ENCODE data around the gene SLC25A30.
"Not testable (repeated sequence)": the region's sequence is repeated elsewhere in the genome, so short reads cannot be mapped to it uniquely, and the experiment has no call there.

- TF ChIP-seq CTCF (IDR thresholded peaks at IDR 0.05); ZFX (IDR thresholded peaks at IDR 0.05; ENCODE audit: borderline replicate concordance): not testable (repeated sequence)
Measured at GRCh38 chr13:45391128-45391527, 27.0 kb downstream of the SLC25A30 start.

Data from 22Rv1 (cell line).